T-helper 17 cell (primary cell): ENCODE measurements around the gene CACNG7. TPM values are rescaled to one million over a fixed set of nuclear protein-coding genes. Genes with fewer than 3 reads are reported as not detected.

Experiments used
- ATAC-seq: fragments of 150-1000 bp; cut with Tn5 transposase; 2 replicates; pipeline ENCODE4 v1.10.0; 2021; ENCODE audit warnings: mild to moderate bottlenecking, moderate library complexity
- DNase-seq, 3 donors: peaks; one replicate each; pipeline versions ENCODE4 v3.0.0 to v3.0.0-alpha.2; 2020 to 2021
- H3K9me3 ChIP-seq: one replicate; pipeline ENCODE4 v1.7.0; 2013; ENCODE audit warnings: low read length, mild to moderate bottlenecking; ENCODE audit not compliant: control insufficient read depth, poor library complexity, severe bottlenecking
- H3K27ac Mint-ChIP-seq: one replicate; pipeline ENCODE4 v1.8.0; 2022; ENCODE audit warnings: mild to moderate bottlenecking, moderate library complexity, mixed read lengths
- H3K27me3 Mint-ChIP-seq: one replicate; pipeline ENCODE4 v1.8.0; 2022; ENCODE audit warnings: mixed read lengths
- H3K36me3 Mint-ChIP-seq: one replicate; pipeline ENCODE4 v1.8.0; 2022; ENCODE audit warnings: low read depth, mixed read lengths
- H3K4me1 Mint-ChIP-seq: one replicate; pipeline ENCODE4 v1.8.0; 2022; ENCODE audit warnings: mild to moderate bottlenecking, mixed read lengths
- H3K4me3 Mint-ChIP-seq: one replicate; pipeline ENCODE4 v1.8.0; 2022; ENCODE audit warnings: mild to moderate bottlenecking, moderate library complexity, mixed read lengths
- total RNA-seq, 4 donors: library from RNA in 2 of 4; stranded (reverse) in 2 of 4; gene quantifications; one replicate each; pipeline ENCODE4 v1.2.3 and lab custom pipeline; 2022 to 2026

CACNG7 gene
- total RNA-seq, 2 donors from 2014 or later = not detected

DNA sequence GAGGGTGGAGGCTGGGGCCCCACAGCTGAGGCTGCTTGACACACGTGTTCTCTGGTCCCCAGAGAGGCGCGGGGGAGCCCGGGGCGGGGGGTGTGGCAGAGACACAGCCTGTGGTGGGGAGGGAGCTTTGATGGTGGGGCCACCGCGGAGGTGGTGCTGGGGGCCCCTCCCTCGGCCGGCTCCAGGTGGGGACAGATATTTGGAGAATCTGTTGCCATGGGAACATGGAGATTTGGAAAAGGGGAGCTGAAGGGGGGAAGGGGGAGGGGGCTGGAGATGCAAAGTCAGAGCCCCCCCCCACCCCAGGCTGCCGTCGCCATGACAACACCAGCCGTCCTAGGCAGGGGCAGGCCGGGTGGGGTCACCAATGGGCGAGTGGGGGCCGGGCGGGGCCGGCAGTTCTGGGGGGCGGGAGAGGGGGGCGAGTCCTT lies 25.8 kb upstream of the CACNG7 start:
- peaks cover 17% of the 10 kb centered on the region for H3K4me1 Mint-ChIP-seq
- ATAC-seq = peak; percentile 24
- peak overlapping the region; percentile 52 for H3K4me3 Mint-ChIP-seq
- H3K36me3 Mint-ChIP-seq = peaks cover 5% of the 10 kb centered on the region
- H3K27ac Mint-ChIP-seq = peak overlapping the region; percentile 49
- peaks cover 42% of the 10 kb centered on the region for H3K27me3 Mint-ChIP-seq
- no peaks in the 10 kb centered on the region for H3K9me3 ChIP-seq
- DNase-seq = peak in 2 of 3 donors; percentile 35 to 37

DNA sequence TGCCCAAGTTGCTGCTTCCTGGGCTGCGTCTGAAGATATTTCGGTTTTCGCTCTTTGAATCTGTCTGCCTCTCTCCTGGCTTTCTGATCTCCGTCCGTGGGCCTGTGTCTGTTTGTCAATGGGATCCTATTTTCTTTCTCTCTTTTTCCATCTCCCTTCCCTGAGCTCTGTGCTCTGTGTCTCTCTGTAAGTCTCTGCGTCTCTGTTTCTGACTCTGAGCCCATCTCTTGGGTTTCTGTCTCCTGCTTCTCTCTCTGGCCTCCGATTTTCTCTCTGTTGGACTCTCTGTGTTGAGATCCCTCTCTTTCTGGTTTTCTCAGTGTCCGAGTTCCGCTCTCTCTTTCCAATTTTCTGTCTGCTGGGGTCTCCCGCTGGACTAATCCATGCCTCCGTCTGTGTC lies 25.3 kb upstream of the CACNG7 start:
- Mint-ChIP-seq H3K27me3 (peaks cover 41% of the 10 kb centered on the region), H3K36me3 (peaks cover 5% of the 10 kb centered on the region), H3K4me1 (peaks cover 16% of the 10 kb centered on the region), H3K4me3 (peak overlapping the region; percentile 57), H3K27ac (peak overlapping the region; percentile 49)
- H3K9me3 ChIP-seq = no peaks in the 10 kb centered on the region
- no peak for ATAC-seq
- no peak for DNase-seq

DNA sequence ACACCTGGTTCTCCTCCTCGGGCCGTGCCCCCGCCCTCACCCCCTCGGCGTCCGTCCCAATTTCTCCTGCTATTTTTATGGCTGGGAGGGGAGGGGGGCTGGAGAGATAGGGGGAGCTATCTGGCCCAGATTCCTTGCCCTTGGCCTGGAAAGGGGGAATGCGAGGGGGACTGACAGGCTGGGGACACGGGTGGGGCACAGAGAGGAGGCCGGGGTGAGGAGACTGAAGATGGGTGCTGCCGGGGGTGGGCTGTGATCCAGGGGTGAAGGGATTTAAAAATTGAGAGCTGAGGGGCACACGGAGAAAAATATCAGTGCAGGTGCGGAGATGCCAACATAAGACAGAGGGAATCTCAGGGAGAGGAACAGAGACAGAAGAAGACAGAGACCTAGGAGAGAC lies 24.8 kb upstream of the CACNG7 start:
- peaks cover 12% of the 10 kb centered on the region for H3K4me1 Mint-ChIP-seq
- peak overlapping the region; percentile 49 for H3K27ac Mint-ChIP-seq
- no peaks in the 10 kb centered on the region for H3K9me3 ChIP-seq
- peaks cover 37% of the 10 kb centered on the region for H3K27me3 Mint-ChIP-seq
- H3K36me3 Mint-ChIP-seq = peaks cover 5% of the 10 kb centered on the region
- DNase-seq (no peak), ATAC-seq (no peak)
- no peak overlapping the region for H3K4me3 Mint-ChIP-seq

DNA sequence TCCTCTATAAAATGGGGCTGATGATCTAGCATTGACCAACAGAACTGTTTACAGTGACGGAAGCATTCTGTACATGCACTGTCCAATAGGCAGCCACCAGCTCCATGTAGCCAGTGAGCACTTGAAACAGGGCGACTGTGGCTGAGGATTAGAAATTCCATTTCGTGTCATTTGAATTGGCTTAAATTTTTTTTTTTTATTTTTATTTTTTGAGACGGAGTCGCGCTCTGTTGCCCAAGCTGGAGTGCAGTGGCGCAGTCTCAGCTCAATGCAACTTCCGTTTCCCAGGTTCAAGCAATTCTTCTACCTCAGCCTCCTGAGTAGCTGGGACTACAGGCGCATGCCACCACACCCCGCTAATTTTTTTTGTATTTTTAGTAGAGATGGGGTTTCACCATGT lies 24.0 kb upstream of the CACNG7 start:
- Mint-ChIP-seq H3K36me3 (peaks cover 5% of the 10 kb centered on the region), H3K4me1 (peaks cover 12% of the 10 kb centered on the region), H3K27ac (no peak overlapping the region), H3K27me3 (peaks cover 37% of the 10 kb centered on the region), H3K4me3 (no peak overlapping the region)
- no peaks in the 10 kb centered on the region for H3K9me3 ChIP-seq
- ATAC-seq (no peak), DNase-seq (no peak)

DNA sequence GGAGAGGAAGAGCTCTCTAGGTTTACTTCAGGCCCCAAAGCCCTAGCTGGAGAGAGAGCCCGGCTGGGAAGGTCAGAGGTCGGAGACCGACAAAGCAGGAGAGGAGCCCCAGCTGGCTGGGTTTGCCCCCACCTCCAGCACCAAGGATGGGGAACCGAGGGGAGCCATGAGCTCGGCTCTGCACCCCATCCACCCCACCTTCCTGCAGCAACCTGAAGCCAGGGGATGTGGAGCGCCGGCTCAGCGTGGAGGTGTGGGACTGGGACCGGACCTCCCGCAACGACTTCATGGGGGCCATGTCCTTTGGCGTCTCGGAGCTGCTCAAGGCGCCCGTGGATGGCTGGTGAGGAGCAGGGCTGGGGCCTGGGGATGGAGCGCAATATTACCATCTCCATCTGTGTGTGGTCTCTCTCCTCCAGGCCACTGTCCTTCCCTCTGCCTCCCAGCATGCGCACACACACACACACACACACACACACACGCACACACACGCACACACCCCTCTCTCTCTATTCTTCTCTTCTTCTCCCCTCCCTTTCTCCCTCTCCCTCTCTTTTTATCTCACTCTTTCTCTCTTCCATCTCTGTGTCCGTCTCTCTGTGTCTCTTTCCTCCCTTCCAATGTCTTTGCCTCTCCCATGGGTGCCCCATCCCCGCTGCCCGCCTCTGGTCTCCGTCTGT lies 16.6 kb upstream of the CACNG7 start:
- no peaks in the 10 kb centered on the region for H3K9me3 ChIP-seq
- no peak for ATAC-seq
- peaks cover 7% of the 10 kb centered on the region for H3K4me1 Mint-ChIP-seq
- DNase-seq = no peak
- H3K27me3 Mint-ChIP-seq = peaks cover 48% of the 10 kb centered on the region
- H3K4me3 Mint-ChIP-seq = no peak overlapping the region
- H3K36me3 Mint-ChIP-seq = peaks cover 8% of the 10 kb centered on the region
- no peak overlapping the region for H3K27ac Mint-ChIP-seq

DNA sequence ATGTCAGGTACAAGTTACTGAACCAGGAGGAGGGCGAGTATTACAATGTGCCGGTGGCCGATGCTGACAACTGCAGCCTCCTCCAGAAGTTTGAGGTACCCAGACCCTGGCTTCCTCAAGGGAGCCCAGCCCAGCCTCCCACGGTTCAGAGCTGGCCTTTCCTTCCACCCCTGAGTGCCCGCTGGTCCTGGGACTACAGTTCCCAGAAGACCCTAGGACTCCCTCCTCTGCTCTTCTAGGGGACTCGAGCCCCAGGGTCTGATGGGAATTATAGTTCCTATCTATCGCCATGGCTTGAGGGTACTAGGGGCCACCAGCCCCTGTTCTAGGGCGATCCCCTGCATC lies 16.1 kb upstream of the CACNG7 start:
- Mint-ChIP-seq H3K36me3 (peaks cover 8% of the 10 kb centered on the region), H3K27me3 (peaks cover 53% of the 10 kb centered on the region), H3K4me3 (no peak overlapping the region), H3K4me1 (peaks cover 7% of the 10 kb centered on the region), H3K27ac (no peak overlapping the region)
- ATAC-seq = no peak
- no peak for DNase-seq
- no peaks in the 10 kb centered on the region for H3K9me3 ChIP-seq

DNA sequence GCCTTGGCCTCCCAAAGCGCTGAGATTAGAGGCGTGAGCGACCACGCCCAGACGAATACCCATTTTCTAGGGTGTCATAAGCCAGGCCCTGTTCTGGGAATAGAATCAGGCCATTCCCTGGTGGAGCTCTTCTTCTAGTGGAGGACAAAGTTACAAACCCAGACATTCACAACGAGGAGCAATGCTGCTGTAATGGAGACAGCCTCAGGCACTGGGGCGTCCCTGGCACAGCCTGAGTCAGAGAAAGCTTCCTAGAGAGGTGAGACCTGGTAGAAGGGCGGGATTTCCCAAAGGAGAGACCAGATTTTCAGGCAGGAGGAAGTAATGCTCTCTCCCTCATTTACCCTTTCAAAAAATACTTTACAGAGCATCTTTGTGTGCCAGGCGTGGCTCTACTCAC lies 14.4 kb upstream of the CACNG7 start:
- DNase-seq (no peak), ATAC-seq (no peak)
- Mint-ChIP-seq H3K4me3 (no peak overlapping the region), H3K27ac (no peak overlapping the region), H3K4me1 (peaks cover 15% of the 10 kb centered on the region), H3K27me3 (peaks cover 68% of the 10 kb centered on the region), H3K36me3 (peaks cover 13% of the 10 kb centered on the region)
- H3K9me3 ChIP-seq = no peaks in the 10 kb centered on the region

DNA sequence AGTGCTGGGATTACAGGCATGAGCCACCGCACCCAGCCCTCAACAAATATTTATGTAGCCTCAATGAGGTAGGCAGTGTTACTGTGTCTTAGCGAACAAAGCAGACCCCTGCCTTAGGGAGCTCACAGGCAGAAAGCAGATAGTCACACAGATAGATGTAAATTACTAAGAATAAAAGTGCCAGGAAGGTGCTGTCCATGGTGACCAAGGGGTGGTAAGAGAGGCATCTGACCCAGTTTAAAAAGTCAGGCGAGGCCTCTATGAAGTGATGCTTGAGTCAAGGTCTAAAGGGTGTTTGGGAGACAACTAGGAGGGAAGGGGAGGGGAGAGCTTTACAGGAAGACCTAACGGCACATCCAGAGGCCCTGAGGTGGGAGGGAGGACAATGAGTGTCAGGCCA lies 12.4 kb upstream of the CACNG7 start:
- no peak for ATAC-seq
- H3K27me3 Mint-ChIP-seq = peaks cover 70% of the 10 kb centered on the region
- H3K27ac Mint-ChIP-seq = peak overlapping the region; percentile 54

DNA sequence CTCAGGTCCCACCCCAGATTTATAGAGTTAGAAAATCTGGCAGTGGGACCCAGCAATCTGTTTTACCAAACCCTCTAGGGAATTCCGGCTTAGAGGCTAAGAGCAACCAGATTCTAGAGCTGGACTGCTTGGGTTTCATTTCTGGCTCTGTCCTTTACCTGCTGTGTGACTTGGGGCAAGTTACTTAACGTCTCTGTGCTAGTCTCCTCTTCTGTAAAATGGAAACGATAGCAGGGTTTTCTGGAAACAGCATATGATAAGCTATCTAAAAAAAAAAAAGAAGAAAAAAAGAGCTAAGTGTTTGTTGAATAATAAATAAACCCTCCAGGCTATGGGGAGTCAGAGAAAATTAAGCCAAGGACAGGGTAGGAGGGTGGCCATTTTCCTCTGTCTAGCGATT lies 11.6 kb upstream of the CACNG7 start:
- peaks cover 64% of the 10 kb centered on the region for H3K27me3 Mint-ChIP-seq
- no peaks in the 10 kb centered on the region for H3K9me3 ChIP-seq
- DNase-seq (no peak), ATAC-seq (no peak)
- H3K36me3 Mint-ChIP-seq = peaks cover 9% of the 10 kb centered on the region
- H3K4me3 Mint-ChIP-seq = no peak overlapping the region
- peaks cover 10% of the 10 kb centered on the region for H3K4me1 Mint-ChIP-seq
- peak overlapping the region; percentile 54 for H3K27ac Mint-ChIP-seq

More for the DNA sequence above, 12.4 kb upstream of the CACNG7 start:
- DNase-seq = no peak
- peaks cover 11% of the 10 kb centered on the region for H3K4me1 Mint-ChIP-seq
- no peak overlapping the region for H3K4me3 Mint-ChIP-seq
- H3K9me3 ChIP-seq = no peaks in the 10 kb centered on the region
- peaks cover 13% of the 10 kb centered on the region for H3K36me3 Mint-ChIP-seq

DNA sequence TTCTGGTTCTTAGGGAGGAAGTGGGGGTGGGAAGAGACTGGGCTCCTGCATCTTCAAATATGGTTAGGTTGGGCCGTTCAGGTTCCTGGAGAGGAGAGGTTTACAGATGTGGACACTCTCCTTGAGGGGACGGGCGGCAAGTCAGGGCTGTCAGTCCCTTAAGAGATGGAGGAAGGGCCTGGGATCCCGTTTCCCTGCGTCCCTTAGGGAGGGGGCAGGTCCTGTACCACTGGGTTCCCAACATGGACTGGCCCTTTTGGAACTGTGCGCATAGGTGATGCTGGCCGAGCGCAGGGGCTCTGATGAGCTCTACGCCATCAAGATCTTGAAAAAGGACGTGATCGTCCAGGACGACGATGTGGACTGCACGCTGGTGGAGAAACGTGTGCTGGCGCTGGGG lies 10.9 kb upstream of the CACNG7 start:
- H3K9me3 ChIP-seq = no peaks in the 10 kb centered on the region
- Mint-ChIP-seq H3K27me3 (peaks cover 59% of the 10 kb centered on the region), H3K36me3 (peaks cover 9% of the 10 kb centered on the region), H3K27ac (no peak overlapping the region), H3K4me3 (no peak overlapping the region), H3K4me1 (peaks cover 8% of the 10 kb centered on the region)
- no peak for ATAC-seq
- DNase-seq = no peak

DNA sequence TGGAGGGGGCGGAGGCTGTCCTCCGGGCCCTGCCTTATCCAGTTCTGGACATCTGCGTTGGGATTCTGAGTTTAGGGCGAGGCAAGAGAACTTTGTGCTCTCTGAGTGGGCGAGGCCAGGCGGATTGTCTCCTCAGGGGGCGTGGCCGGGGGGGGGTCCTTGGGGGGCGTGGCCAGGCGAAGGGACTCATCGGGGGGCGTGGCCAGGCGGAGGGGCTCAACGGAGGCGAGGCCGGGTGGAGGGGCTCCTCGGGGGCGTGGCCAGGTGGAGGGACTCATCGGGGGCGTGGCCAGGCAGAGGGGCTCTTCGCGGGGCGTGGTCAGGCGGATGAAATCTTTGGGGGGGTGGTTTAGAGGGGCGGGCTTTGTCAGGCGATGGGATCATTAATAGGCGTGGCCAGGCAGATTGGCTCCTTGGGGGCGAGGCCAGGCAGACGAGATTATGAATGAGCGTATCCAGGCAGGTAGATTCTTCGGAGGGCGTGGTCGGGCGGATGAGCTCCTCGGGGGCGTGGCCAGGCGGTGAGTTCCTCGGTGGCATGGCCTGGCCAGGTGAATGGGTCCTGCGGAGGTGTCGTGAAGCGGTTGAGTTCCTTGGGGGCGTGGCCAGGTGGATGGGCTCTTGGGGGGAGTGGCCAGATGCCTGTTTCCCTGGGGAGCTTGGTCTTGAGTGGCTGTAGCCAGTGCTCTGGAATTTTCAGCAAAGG lies 10.3 kb upstream of the CACNG7 start:
- H3K27me3 Mint-ChIP-seq = peaks cover 56% of the 10 kb centered on the region
- ATAC-seq (no peak), DNase-seq (no peak)
- no peak overlapping the region for H3K4me3 Mint-ChIP-seq
- H3K27ac Mint-ChIP-seq = no peak overlapping the region
- peaks cover 9% of the 10 kb centered on the region for H3K36me3 Mint-ChIP-seq
- no peaks in the 10 kb centered on the region for H3K9me3 ChIP-seq
- peaks cover 8% of the 10 kb centered on the region for H3K4me1 Mint-ChIP-seq

DNA sequence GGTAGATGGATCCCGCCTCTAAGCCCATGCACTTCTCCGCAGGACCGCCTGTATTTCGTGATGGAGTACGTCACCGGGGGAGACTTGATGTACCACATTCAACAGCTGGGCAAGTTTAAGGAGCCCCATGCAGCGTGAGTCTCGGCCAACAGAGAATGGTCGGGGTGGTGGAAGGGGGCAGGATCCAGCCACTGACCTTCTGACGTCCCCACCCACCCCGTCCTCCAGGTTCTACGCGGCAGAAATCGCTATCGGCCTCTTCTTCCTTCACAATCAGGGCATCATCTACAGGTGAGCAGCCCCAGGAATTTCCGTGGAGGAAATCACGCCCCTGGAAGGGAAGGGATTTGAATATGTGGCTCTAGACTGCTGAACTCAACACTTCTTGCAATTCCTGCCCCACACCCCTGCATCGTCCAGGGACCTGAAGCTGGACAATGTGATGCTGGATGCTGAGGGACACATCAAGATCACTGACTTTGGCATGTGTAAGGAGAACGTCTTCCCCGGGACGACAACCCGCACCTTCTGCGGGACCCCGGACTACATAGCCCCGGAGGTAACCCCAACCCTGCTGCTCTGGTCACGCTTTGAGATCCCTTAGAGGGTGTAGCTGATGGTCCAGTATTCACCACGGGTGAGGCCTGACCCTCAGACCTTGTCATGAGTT lies 8.8 kb upstream of the CACNG7 start:
- no peaks in the 10 kb centered on the region for H3K9me3 ChIP-seq
- Mint-ChIP-seq H3K27ac (no peak overlapping the region), H3K27me3 (peaks cover 55% of the 10 kb centered on the region)

DNA sequence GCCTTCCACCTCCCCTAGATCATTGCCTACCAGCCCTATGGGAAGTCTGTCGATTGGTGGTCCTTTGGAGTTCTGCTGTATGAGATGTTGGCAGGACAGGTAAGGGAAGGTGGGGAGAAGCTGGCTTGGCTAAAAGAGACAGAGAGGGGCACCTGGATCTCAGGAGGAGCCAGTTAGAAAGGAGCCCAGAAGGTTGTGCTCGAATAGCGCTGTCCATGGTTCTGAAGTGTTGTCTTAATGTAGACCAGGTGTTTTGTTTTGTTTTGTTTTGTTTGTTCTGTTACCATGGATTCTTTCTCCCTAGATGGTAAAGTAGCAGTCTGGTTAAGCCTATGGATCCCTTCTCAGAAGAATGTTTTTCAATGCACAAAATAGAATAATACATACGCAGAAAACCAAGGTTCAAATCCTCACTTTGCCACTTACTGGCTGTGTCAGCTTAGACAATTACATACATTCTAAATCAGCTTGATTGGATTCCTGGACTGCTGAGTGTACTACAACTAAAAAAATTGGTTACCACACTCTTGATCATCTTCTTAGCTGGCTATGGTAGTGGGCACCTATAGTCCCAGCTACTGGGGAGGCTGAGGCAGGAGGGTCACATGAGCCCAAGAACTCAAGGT lies 5.9 kb upstream of the CACNG7 start:
- DNase-seq = no peak

More for the DNA sequence above, 8.8 kb upstream of the CACNG7 start:
- Mint-ChIP-seq H3K4me3 (no peak overlapping the region), H3K36me3 (peaks cover 9% of the 10 kb centered on the region), H3K4me1 (peaks cover 8% of the 10 kb centered on the region)
- ATAC-seq (no peak), DNase-seq (no peak)

More for the DNA sequence above, 5.9 kb upstream of the CACNG7 start:
- Mint-ChIP-seq H3K27ac (no peak overlapping the region), H3K36me3 (peaks cover 14% of the 10 kb centered on the region), H3K4me3 (no peak overlapping the region), H3K4me1 (peaks cover 18% of the 10 kb centered on the region), H3K27me3 (peaks cover 52% of the 10 kb centered on the region)
- ATAC-seq = peak; percentile 57
- H3K9me3 ChIP-seq = no peaks in the 10 kb centered on the region
